Activated gamma-delta T cell (primary cell): ENCODE measurements around the gene HOXB6.

Experiments
- DNase-seq: peaks from one replicate; lab custom pipeline; 2025; lab: John Stamatoyannopoulos, UW
- total RNA-seq, 2 donors: gene quantifications; one replicate each; lab custom pipeline; 2026; lab: John Stamatoyannopoulos, UW

HOXB6 gene
- total RNA-seq, result 0.17 to 0.20 reads per million in 2 donors

DNA sequence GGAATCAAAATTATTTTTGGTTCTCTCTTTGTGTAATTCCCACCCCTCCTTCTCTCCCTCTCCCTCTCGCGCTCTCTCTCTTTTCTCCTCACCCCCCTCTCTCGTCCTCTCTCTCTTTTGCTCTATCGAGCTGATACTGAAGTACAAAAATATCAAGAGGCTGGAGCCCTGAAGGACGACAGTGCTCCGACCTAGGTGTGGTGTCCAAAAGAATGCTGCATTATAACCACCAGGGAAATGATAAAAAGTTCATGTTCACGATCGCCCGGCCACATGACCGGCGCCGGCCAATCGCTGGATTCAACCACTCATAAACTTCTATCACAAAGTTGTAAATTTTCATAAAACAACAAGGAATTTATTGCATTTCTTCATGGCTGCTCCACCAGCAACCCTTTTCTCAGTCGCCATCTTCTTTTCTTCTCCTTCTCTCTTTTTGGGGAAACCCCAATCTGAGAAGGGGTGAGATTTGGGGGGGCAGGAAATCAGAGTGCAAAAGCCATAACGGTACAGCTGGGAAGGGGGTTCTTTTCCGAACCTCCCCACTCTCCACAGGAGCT lies at the start of gene HOXB6:
HOXB6 (minus strand) TSS at position 217 of the 560 bp plus-strand sequence. CDS start 6,836 bp downstream, outside the sequence.
- no peak for DNase-seq

DNA sequence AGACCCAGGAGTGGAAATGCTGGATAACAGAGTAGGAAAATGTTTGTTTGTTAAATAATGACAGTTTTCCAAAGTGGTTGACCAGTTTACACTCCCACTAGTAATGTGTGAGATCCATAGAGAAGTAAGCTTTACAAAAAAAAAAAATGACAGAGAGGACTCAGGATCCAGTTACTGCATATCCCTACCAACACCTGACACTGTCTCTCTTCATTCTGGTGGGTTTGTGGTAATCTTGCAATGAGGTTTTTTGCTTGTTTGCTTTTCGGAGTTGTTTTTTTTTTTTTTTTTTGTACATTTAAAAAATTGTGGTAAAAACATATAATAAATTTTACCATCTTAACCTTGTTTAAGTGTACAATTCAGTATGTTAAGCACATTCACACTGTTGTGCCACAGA lies 45.0 kb upstream of the HOXB6 start:
- no peak for DNase-seq

DNA sequence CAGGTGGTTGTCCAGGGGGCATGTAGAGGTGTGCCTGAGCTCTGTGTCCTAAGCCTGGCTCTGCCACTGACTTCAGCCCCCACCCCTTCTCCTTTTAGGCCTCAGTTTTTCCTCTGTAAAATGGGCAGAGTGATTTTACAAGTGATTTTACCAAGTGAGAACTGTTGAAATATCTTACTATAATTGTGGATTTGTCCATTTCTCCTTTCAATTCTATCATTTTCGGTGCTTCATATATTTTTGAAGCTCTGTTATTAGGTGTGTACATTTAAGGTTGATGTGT lies 43.1 kb upstream of the HOXB6 start:
- no peak for DNase-seq

DNA sequence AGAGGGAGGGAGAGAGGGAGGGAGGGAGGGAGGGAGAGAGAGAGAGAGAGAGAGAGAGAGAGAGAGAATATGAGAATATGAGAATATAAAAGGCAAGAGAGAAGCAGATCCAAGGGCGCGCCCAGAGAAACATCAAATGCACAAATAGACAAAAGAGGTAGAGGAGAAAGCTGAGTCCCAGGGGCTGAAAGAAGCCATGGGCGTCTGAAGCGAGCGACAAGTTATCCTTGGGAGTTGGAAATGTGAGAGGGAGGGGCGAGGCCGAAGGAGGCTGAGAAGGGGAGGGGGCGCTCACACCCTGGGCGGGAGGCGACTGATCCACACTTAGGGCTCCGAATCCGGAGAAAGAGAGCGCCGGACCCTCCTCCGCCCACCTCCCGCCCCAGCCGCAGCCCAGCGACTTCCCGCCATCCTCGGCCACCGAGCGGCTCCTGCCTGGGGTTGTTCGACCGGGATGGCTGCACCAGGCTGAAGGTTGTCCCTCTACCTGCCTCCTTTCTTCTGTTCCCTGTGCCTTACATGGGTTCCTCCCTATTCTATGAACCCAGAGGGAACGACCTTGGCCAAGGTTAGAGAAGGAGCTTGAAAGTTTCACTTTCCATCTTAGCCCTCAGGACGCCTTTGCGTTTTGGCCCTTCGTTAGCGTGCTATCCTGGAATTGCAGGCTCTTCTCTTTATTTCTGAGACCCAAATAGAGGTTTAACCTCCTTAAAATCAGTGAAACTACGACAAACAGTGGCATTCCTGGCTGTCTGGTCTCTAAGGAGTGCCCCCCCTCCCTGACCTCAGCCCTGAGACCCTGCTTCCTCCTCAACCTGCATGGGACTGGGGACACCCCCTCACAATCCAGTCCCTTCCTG lies 42.5 kb upstream of the HOXB6 start:
- no peak for DNase-seq

DNA sequence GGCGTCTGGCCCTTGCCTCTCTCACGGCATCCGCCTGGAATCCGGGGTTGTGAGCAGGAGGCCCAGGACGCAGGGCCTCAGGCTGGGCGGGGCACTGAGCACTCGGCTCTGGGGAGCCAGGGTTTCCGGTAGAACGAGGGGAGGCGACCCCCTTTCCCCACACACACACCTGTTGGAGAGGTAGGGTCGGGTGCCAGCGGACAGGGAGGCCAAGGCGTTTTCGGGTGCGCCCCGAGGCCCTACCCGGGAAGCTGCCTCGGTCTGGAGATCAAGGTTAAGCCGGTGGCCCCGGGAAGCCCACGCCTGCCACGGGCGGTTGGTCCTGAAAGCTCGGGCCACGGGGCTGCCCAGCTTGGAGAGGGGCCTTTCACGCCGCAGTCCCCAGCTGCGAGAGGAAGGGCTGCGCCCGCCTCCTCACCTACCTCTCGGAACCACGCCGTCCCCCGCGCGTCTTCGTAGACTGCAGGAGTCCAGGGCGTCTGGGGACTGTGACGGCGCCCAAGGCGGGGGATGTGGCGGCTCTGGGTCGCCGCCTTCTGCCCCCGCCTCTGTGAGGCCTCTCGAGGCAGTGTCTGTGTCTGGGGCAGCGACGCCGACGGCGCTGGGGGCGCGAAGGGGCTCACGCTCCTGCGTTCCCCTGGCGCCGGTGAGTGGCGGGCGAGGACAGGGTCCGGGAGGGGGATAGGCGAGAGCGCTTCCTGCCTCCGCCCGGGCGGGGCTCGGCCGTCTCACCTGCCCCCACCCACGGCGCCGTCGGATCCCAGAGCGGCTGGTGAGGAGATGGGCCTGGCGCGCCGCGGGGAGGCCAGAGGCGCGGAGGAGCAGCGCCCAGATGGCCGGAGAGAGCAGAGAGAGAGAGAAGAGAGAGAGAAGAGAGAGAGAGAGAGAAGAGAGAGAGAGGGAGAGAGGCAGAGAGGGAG lies 41.7 kb upstream of the HOXB6 start:
- peak; percentile 36 for DNase-seq

DNA sequence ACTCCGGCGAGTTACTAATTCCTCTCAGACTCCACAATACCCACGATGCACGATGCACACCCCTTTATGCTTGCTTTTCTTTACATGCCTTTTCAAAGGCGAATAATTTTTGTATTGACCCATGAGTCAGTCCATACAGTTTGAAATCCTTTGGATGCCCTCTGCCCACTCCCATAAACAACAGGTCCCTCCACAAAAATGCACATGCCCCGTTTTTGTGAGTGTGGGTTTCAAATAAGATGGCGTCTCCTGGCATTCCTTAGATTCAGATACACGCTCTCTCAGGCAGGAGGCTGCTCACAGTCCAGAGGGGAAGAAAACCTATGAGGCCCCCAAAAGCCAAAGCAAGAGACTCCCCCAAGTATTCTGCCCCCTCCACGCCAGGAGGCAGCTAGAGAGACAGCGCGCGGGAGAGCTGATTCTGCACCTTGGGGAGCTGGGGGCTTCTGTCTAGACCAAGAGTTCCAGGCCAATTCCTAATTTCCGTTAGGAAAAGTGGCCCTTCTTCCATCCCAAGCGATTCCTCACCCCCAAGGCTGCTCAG lies 40.9 kb upstream of the HOXB6 start:
- no peak for DNase-seq

DNA sequence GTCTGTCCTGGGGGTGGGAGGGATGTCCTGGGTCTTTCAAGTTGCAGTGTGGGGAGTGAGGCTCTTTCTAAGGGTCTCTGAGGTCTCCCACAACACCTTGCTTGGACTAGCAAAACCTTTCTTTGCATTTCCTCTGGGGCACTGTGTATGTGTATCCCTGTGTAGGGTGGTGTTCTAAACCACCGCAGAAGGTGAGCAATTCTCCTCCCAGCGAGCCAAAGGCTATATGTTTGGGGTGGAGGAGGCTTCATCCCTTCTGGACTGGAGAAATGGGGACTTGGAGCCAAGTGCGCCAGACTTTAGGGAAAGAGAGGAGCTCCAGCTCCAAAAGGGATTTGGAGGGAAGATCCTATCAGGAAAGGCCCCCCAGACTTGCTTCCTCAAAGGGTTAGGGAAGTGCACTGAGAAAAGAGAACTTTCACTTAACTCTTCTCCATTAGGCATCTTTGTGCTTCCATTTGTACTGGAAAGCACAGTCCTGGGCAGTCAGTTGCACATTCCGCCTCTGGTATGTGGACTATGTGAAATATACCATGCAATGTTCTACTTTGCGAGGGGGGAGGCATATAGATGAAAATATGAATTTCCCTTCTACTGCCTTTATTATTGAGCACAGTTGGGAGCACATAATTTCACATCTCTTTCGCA lies 40.2 kb upstream of the HOXB6 start:
- DNase-seq, result no peak

DNA sequence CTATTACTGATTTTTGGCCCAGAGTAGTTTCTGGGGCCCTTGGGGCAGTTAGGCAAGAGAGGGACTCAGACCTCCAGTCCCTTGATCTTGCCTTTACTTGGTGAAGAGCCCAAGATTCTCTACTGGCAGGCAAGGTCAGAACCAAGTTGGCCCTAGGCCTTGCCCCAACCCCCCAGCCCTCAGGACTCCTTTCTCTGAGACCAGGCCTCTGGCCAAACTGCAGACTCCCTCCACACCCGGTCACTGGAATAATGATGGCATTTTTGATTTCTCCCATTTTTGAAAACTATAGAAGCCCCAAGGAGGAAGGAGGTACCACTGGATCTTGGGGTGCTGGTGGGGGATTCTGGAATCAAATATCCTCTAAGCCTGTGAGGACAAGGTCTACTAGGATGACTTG lies 39.4 kb upstream of the HOXB6 start:
- no peak for DNase-seq

DNA sequence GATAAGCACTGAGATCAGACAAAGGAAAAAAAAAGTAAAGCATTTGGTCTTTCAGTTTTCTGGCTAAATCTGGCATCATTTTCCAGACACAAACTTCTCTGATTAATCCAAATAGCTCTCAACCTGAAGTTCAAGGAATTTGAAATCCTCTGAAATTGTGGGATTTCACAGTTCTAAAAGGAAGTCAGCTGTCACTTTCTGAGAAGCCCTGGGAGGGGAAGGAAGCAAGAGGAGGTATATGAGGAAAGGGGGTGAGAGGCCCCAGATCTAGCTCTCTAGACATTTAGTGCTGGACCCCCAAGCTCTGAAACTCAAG lies 38.9 kb upstream of the HOXB6 start:
- no peak for DNase-seq

DNA sequence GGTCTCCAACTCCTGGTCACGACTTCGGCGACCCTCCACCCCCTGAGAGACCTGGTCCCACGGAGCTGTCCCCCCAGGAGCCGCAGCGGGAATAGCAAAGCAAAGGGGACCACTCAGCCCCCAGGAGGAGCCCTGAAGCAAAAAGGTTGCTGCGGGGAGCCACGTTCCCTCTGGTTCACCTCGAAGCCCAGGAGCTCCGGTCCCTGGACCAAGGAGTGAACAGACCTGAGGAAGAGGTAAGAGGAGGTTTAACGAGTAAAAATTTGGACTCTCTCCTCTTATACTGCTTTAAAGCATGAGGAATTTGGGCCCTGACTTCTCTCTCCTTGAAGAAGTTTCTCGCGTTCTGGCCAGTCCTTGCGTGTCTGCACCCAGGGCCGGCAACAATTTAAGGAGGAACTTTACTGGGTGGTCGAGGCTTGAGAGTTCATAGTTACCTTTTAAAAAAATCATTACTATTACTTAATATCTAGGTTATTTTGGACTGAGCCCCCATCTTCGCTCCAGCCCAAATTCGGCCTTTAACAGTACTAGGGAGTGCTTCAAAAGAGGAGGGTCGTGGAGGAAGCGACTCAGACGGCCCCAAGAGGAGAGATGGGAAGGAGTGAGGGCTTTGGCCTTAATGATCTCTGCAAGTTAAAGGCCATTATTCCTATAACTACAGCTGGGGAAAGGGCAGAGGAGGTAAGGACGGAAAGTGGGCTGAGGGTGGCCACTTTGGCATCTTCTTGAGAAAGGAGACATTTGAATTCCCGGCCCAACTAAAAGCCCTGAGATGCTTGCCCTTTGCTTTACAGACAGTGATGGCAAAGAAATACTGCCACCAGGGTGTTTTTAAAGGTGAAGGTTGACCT lies 38.3 kb upstream of the HOXB6 start:
- DNase-seq, result no peak

DNA sequence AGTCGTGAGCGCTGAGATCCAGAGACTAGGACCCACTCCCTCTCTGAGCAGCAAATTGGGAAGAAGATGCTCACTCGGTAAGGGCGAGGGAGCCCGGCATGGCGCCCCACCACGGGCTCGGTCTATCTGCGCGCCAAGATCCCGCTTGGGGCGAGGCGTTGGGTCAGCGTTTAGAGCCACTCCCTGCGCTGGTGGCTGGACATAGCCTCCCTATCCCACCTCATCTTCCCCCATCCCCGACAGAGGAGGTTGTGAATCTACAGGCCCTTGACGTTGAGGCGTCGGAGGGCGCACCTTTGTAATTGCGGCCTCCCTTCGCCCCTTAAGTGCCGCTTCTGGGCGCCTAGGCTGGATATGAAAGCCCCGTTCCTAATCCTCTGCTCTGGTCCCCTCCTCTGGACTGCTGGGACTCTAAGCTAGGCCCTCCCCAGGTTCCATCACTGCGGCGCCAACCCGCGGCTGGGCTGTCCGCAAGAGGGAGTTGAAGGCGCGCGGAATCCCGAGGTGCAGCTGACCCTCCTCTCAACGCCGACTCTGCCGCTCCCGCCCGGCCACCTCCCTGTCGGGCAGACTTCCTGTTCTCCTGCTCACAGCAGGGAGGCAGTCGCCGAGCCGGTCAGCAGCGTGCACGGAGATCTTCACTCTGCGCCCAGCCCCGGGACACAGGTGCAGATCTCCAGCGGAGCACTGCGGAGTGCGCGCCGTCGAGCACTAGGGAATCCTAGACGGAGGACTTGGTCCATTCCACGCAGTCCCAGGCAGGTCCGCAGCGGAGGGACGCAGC lies 37.5 kb upstream of the HOXB6 start:
- no peak for DNase-seq

DNA sequence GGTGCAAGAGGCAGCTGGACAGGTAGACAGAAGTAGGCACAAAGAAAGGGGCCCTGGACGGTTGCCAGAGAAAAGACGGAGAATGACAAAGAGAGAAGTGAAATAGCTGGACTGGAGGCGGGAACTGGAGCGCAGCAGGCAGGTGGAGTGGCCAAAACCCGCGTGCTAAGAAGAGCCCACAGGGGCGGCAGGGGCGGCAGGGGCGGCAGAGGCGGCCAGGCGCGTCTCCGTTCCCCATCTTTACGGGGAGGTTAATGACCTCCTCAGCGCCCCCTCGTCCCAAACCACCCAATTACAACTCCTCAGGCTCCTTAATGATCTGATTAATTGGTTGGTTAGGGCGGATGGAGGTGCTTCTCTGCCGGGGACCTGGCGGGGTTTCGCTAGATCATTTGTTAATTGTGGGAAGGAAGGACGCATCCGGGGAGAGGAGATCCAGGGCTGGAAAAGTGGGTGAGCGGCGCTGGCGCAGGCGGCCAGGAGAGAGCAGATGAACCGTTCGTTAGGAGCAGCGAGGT lies 36.8 kb upstream of the HOXB6 start:
- no peak for DNase-seq

DNA sequence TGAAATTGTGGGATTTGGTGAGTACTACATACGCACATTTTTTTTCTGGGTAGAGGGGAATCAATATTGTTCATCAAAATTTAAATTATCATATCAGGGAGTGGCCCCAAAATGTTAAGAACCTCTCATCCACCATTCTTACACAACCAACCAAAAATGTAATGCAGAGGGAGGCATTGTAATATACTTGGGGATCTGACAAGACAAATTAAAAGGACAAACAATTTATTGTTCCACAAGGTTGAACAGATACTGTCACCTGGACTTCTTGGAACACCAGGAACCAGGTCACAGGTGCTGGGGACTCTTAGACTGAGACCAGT lies 36.0 kb upstream of the HOXB6 start:
- DNase-seq, result no peak

DNA sequence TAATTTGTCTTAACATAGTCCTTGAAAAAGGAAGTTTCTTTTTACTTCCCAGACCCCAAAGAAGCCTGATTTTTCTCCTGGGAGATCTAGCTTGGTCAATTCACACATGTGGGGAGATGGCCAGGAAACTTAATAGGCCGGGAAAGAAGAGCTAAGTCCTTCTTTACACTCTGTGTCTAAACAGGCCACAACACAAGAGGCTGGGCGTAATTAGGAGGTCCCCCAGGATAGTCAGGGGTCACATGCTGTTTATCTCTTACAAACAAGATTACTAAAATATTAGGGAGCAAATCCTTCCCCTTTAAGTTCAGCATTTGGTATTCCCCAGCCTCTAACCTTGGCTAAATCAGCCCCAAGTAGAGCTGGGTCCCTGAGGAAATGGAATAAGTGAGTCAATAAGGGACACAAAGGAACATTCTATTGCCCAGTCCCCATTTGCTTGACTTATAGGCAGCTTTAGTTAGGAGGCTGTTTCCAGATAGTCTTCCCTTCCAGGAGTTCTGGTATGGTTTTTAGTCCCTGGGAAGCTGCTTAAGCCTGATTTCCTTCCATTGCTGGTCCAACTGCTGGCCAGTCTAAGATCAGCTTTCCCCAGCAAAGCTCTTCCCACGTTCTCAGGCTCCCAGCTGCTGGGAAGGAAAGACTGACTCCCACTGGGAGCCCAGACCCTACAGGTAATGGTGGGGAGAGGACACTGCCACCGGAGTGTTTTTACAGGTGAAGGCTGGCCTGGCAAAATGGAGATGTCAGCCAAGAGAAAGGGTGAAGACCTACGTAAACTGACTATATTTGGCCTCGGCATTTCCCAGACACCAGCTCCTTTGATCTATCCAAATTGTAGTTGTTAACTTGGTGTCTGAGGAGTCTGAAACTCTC lies 35.4 kb upstream of the HOXB6 start:
- DNase-seq, result no peak

DNA sequence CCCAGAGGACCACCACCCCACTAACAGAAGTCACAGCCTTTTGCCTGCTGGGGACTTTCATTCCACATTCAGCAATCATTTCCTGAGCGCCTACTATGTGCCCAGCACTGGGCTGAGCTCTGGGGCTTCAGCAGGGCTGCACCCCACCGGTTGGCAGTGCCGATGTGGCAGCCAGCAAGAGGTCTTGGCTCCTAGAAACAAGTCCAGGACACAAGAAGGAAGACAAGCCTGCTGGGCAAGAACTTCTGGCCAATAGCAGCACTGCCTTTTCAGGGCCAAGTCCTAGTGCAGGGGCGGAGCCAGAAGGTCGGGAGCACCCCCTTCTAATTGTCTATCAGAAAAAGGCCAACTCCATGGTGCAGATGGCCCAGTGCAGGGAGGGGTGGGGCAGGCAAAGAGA lies 34.4 kb upstream of the HOXB6 start:
- DNase-seq, result no peak

DNA sequence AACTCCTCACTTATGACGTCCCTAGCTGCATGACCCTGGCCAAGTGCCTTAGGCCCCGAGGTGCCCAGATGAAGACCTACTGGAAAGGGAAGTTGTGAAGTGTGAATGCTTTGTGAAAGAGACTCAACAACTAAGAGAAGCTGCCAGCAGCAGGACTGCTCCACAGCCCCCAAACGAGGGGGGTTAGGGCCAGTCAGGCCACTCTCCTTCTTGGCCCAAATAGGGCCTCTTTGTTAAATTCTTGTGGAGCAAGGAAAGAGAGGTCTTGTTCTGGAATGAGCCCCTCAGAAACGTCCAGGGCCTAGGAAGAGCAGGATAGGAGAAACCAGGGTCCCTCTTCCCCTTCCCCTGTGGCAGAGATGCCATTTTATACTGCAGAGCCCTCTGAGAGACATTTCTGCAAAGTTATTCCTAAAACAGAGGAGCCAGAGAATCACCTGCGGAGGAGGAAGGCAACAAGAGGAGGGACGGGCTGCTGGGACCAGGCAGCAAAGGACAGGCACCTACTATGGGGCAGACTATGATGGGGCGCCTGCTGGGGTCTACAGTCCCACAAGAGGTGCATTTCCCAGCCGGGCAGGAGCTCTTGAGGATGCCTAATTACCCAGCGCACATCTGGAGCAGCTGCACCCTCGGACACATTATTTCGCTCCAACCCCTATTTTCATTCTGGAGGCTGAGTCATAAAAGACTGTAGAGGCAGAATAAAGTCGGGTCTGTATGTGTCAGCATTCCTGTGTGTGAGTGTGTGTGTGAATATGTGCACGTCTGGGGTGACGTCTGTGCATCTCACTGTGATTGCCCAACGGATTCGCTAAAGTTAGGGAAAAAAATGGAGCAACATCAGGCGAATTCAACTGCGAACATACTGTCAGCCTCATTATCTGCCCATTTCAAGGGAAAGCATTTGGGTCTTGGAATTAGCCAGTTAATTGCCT lies 32.8 kb upstream of the HOXB6 start:
- DNase-seq, result no peak

DNA sequence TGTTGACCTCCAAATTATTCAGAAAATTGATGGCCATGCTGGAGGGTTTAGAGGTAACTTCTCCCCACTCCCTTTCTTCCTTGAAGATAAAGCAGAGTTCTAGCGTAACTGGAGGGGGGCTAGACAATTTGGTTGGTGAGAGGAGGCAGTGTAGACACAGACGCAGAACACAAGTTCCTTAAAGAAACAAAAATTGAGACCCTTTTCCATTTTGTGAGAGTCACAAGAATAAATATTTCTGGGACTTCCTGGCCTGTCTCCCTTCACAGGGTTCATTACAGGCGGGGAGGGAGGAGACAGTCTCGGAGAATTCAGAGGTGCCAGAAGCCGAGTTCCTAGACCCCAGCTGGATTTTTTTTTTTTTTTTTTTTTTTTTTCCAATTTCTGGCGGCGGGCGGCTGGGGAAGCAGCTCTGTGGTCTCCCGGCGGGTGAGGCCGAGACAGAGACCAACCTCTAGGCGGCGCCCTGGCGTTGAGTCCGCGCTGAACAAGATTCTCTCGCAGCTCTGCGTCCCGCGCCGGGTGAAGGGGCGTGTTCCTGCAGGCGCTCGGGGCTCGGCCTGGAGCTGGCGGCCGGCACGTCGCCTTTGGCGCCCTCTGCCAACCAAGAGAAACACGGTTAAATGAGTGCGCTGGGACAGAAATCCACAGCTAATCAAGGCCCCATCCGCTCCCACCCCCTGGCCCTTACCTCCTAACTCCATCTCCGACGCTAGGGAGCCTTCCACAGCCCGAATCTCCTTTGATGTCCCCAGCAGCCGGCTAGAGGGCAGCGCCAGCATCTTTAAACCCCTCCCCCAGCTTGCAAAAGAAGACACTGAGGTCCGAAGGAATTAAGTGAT lies 31.6 kb upstream of the HOXB6 start:
- no peak for DNase-seq
